ENCODE results near the gene PNKP.

The PNKP gene

DNA sequence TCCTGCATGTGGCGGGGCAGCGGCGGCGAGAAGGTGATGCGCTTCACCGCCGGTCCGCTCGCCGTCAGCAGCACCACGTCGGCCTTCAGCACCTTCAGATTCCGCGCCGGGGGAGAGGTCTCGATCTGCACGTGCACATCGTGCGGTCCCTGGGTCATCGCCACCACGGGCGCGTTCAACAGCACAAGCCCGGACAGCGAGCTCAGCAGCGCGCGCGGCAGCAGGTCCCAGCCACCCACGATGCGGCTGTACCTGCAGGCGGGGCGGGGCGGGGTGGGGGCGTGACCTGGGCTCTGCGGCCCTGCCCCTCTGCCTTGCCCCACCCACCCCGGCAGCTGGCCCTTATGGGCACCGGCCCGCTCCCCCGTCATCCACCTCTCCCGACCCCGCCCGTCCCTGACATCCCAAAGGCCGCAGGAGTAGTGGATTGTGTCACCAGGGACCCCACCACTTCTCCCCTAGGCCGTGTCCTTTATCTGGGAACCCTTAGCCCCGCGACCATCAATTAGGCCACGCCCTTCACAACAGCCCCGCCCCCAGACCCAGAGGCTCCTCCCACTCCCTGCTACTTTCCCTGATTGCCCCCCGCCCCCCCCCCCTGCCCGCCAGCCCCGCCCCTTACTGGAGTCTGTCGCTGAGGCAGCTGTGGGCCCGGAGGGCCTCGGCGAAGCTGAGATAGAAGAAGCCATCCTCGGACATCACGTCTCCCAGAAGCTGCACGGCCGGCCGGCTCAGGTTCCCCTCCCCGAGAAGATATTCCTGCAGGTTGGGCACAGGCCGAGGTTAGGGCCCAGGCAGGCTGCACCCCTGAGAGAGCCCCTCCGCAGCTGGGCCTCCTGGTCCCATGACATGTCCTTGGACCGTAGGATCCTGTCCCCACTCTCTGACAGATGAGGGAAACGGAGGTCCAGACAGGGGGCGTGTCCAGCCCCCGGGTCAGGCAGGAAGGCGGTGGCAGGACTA is 23.3 kb upstream of the PNKP start:
- no peak overlapping the region for H3K9ac ChIP-seq (ENCODE audit: low read length in 5 of 5)
- H3K36me3 ChIP-seq (ENCODE audit: control insufficient read depth in 5 of 5, insufficient read depth in 5 of 5, low read length in 5 of 5): peaks cover 0 to 21% (median 6%) of the 10 kb centered on the region in 5 donors
- peaks cover 0 to 26% (median 14%) of the 10 kb centered on the region in 5 donors for H3K4me1 ChIP-seq (ENCODE audit: control insufficient read depth in 5 of 5, insufficient read depth in 5 of 5, low read length in 5 of 5)
- peak overlapping the region in 3 of 5 donors; percentile 49 to 51 (median 49) for H3K4me3 ChIP-seq (ENCODE audit: low read depth in 1 of 5, low read length in 5 of 5)
- H3K27me3 ChIP-seq (ENCODE audit: control insufficient read depth in 5 of 5, insufficient read depth in 4 of 5, low read length in 5 of 5): peaks cover 0 to 16% (median 4%) of the 10 kb centered on the region in 5 donors
- H3K27ac ChIP-seq (ENCODE audit: low read depth, low read length): no peak overlapping the region
- no peaks in the 10 kb centered on the region for H3K9me3 ChIP-seq (ENCODE audit: control insufficient read depth in 5 of 5, low read length in 5 of 5)

DNA sequence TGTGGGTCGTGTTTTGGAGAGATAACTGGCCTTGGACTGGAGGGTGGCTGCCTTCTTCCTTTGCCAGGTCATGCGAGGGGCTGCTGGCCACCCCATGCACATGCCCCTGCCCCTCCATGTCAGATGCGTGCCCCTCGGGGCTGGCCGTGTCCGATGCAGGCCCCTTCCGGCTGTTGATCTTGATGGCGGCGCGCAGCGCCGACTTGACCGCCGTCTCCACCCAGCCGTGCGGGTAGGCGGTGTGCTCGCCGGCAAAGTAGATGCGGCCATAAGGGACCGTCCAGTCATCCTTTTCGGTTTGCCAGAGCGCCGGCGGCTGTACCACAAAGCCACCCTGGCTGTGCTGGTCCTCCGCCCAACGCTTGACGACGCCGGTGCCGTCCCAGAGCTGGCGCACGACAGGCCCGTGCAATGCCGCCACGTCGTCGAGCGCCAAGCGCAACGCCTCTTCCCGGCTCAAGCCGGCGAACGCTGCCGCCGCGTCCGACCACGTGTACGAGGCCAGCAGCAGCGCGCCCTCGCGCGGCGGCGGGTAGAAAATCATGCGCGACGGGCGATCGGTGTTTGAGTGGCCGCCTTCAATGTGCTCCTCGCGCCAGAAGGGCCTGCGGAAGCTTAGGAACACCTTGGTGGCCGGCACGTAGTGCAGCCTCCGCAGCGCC is 22.4 kb upstream of the PNKP start:
- peaks cover 0 to 13% (median 4%) of the 10 kb centered on the region in 5 donors for H3K27me3 ChIP-seq (ENCODE audit: control insufficient read depth in 5 of 5, insufficient read depth in 4 of 5, low read length in 5 of 5)
- no peak overlapping the region for H3K9ac ChIP-seq (ENCODE audit: low read length in 5 of 5)
- no peaks in the 10 kb centered on the region for H3K9me3 ChIP-seq (ENCODE audit: control insufficient read depth in 5 of 5, low read length in 5 of 5)
- H3K4me1 ChIP-seq (ENCODE audit: control insufficient read depth in 5 of 5, insufficient read depth in 5 of 5, low read length in 5 of 5): peaks cover 0 to 18% (median 13%) of the 10 kb centered on the region in 5 donors
- peaks cover 0 to 26% (median 12%) of the 10 kb centered on the region in 5 donors for H3K36me3 ChIP-seq (ENCODE audit: control insufficient read depth in 5 of 5, insufficient read depth in 5 of 5, low read length in 5 of 5)
- no peak overlapping the region for H3K27ac ChIP-seq (ENCODE audit: low read depth, low read length)
- peak overlapping the region in 3 of 5 donors; percentile 49 to 51 (median 49) for H3K4me3 ChIP-seq (ENCODE audit: low read depth in 1 of 5, low read length in 5 of 5)

DNA sequence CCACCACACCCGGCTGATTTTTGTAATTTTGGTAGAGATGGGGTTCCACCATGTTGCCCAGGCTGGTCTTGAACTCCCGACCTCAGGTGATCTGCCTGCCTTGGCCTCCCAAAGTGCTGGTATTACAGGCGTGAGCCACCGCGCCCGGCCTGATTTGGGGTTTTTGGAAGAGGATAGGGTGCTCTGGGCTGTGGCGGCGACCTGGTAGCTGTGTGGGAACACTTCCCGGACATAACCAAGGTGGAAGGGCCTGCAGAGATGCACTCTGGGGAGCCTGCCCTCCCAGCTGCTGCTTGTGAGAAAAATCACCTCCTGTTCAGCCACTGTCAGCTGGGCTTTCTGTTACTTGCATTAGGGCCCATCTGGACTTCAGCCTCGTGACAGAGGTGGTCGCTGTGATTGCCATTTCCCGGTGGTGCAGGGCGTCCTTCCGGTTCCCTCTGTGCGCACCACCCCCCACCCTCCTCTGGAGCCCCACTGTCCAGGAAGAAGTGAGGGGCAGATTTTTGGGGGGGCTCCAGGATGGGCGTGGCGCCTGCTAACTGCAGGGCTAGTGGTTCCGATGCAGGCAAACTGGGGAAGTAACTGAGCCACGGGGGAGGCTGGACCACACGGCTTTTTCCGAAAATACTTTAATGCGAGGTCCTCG is 21.8 kb upstream of the PNKP start:
- Histone ChIP-seq H3K27ac (ENCODE audit: low read depth, low read length) (no peak overlapping the region), H3K9me3 (ENCODE audit: control insufficient read depth in 5 of 5, low read length in 5 of 5) (no peaks in the 10 kb centered on the region), H3K4me1 (ENCODE audit: control insufficient read depth in 5 of 5, insufficient read depth in 5 of 5, low read length in 5 of 5) (peaks cover 0 to 18% (median 13%) of the 10 kb centered on the region in 5 donors), H3K27me3 (ENCODE audit: control insufficient read depth in 5 of 5, insufficient read depth in 4 of 5, low read length in 5 of 5) (peaks cover 0 to 13% (median 4%) of the 10 kb centered on the region in 5 donors), H3K36me3 (ENCODE audit: control insufficient read depth in 5 of 5, insufficient read depth in 5 of 5, low read length in 5 of 5) (peaks cover 0 to 32% (median 18%) of the 10 kb centered on the region in 5 donors), H3K4me3 (ENCODE audit: low read depth in 1 of 5, low read length in 5 of 5) (peak overlapping the region in 1 of 5 donors; percentile 49), H3K9ac (ENCODE audit: low read length in 5 of 5) (no peak overlapping the region)

DNA sequence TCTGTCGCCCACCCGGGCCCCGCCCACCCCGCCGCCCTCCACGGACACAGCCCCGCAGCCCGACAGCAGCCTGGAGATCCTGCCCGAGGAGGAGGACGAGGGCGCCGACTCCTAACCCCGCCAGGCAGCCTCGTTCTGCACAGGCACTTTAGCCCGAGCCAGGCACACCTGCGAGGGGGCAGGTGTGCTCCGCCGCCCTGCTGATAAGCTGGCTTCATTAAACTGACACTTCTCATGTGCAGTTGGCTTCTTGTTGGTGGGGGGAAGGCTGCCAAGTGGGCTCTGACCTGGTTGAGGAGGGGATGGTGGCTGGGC is 21.1 kb upstream of the PNKP start:
- no peak overlapping the region for H3K4me3 ChIP-seq (ENCODE audit: low read depth in 1 of 5, low read length in 5 of 5)
- H3K36me3 ChIP-seq (ENCODE audit: control insufficient read depth in 5 of 5, insufficient read depth in 5 of 5, low read length in 5 of 5): peaks cover 0 to 39% (median 25%) of the 10 kb centered on the region in 5 donors
- peaks cover 0 to 18% (median 13%) of the 10 kb centered on the region in 5 donors for H3K4me1 ChIP-seq (ENCODE audit: control insufficient read depth in 5 of 5, insufficient read depth in 5 of 5, low read length in 5 of 5)
- no peak overlapping the region for H3K9ac ChIP-seq (ENCODE audit: low read length in 5 of 5)
- no peak overlapping the region for H3K27ac ChIP-seq (ENCODE audit: low read depth, low read length)
- H3K27me3 ChIP-seq (ENCODE audit: control insufficient read depth in 5 of 5, insufficient read depth in 4 of 5, low read length in 5 of 5): peaks cover 0 to 13% (median 4%) of the 10 kb centered on the region in 5 donors
- H3K9me3 ChIP-seq (ENCODE audit: control insufficient read depth in 5 of 5, low read length in 5 of 5): no peaks in the 10 kb centered on the region

DNA sequence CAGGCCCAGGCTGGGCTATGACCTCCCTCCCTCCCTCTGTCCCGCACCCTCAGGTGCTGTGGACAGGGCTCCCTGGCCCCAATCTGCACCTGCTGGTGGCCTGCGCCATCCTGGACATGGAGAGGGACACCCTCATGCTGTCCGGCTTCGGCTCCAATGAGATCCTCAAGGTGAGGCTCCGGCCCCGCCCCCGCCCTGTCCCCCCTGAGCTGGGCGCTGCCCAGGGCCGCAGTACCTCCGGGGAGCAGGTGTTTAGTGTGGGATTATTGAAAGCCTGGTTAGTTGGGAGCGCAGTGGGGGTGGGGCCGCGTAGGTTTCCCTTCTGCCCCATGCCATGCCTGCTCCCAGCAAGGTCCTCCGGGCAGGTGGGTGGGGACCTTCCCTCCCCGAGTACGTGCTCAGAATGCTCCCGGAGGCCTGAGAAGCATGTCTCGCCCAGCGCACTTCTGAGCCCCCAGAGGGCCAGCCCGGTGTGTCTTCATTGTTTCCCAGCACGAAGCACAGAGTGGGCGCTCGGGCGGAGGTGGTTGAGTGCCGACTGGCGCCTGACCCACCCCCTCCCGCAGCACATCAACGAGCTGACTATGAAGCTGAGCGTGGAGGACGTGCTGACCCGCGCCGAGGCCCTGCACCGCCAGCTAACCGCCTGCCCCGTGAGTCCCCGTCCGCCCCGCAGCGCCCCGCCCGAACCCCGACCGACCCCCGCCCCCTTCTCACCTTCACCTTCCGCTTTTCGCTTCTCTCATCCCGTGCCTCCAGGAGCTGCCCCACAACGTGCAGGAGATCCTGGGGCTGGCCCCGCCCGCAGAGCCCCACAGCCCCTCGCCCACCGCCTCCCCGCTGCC is 20.5 kb upstream of the PNKP start:
- Histone ChIP-seq H3K36me3 (ENCODE audit: control insufficient read depth in 5 of 5, insufficient read depth in 5 of 5, low read length in 5 of 5) (peaks cover 0 to 45% (median 31%) of the 10 kb centered on the region in 5 donors), H3K27ac (ENCODE audit: low read depth, low read length) (no peak overlapping the region), H3K9ac (ENCODE audit: low read length in 5 of 5) (peak overlapping the region in 1 of 5 donors; percentile 43), H3K9me3 (ENCODE audit: control insufficient read depth in 5 of 5, low read length in 5 of 5) (no peaks in the 10 kb centered on the region), H3K27me3 (ENCODE audit: control insufficient read depth in 5 of 5, insufficient read depth in 4 of 5, low read length in 5 of 5) (peaks cover 0 to 11% (median 4%) of the 10 kb centered on the region in 5 donors), H3K4me3 (ENCODE audit: low read depth in 1 of 5, low read length in 5 of 5) (no peak overlapping the region), H3K4me1 (ENCODE audit: control insufficient read depth in 5 of 5, insufficient read depth in 5 of 5, low read length in 5 of 5) (peaks cover 0 to 18% (median 13%) of the 10 kb centered on the region in 5 donors)

DNA sequence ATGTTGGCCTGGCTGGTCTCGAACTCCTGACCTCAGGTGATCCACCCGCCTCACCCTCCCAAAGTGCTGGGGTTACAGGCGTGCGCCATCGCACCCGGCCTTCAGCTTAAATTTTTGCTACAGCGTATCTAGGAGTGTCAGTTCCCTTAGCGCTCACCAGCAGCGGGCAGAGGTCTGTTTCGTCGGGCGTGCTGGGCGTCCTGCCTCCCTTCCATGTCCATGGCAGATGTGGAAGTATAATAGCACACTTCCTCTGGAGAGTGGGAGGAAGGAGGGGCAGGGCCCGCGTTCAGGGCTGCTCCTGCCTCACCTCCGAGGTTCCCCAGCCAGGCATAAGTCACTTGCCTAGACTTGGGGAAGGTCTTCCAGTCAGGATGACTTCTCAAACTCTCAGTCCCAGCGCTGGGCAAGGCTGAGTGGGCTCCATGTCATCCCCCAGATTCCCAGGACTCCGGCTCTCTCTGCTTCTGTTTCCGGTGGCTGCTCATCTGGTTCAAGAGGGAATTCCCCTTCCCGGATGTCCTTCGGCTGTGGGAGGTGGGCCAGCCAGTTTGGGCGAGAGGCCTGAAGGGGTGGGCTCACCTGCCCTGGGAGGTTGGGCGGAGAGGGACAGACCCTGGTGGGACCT is 19.8 kb upstream of the PNKP start:
- H3K9ac ChIP-seq (ENCODE audit: low read length in 5 of 5): peak overlapping the region in 1 of 5 donors; percentile 43
- peaks cover 0 to 4% (median 0%) of the 10 kb centered on the region in 5 donors for H3K27me3 ChIP-seq (ENCODE audit: control insufficient read depth in 5 of 5, insufficient read depth in 4 of 5, low read length in 5 of 5)
- H3K27ac ChIP-seq (ENCODE audit: low read depth, low read length): no peak overlapping the region
- H3K4me3 ChIP-seq (ENCODE audit: low read depth in 1 of 5, low read length in 5 of 5): no peak overlapping the region
- H3K9me3 ChIP-seq (ENCODE audit: control insufficient read depth in 5 of 5, low read length in 5 of 5): no peaks in the 10 kb centered on the region
- H3K4me1 ChIP-seq (ENCODE audit: control insufficient read depth in 5 of 5, insufficient read depth in 5 of 5, low read length in 5 of 5): peaks cover 0 to 18% (median 13%) of the 10 kb centered on the region in 5 donors
- H3K36me3 ChIP-seq (ENCODE audit: control insufficient read depth in 5 of 5, insufficient read depth in 5 of 5, low read length in 5 of 5): peaks cover 0 to 52% (median 38%) of the 10 kb centered on the region in 5 donors

DNA sequence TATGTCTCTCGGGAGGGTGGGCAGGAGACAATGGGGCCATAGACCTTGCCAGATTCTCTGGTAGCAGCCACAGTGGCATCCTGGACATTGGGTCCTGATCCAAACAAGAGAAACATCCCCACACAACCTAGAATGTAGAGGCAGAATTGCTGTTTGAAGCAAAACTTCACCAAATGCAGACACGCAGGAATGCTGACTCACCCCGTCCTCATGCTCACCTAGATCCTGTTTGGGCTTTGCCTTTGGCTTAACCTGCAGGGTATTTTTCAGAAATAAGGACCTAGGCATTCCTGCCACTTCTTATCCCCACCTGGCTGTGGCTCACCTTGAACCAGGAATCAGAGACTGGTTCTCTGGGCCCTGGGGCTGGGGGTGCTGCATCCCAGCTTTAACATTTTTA is 17.4 kb upstream of the PNKP start:
- Histone ChIP-seq H3K27me3 (ENCODE audit: control insufficient read depth in 5 of 5, insufficient read depth in 4 of 5, low read length in 5 of 5) (no peaks in the 10 kb centered on the region), H3K9me3 (ENCODE audit: control insufficient read depth in 5 of 5, low read length in 5 of 5) (no peaks in the 10 kb centered on the region), H3K4me3 (ENCODE audit: low read depth in 1 of 5, low read length in 5 of 5) (no peak overlapping the region), H3K36me3 (ENCODE audit: control insufficient read depth in 5 of 5, insufficient read depth in 5 of 5, low read length in 5 of 5) (peaks cover 0 to 75% (median 61%) of the 10 kb centered on the region in 5 donors), H3K9ac (ENCODE audit: low read length in 5 of 5) (no peak overlapping the region), H3K27ac (ENCODE audit: low read depth, low read length) (no peak overlapping the region), H3K4me1 (ENCODE audit: control insufficient read depth in 5 of 5, insufficient read depth in 5 of 5, low read length in 5 of 5) (peaks cover 0 to 11% (median 3%) of the 10 kb centered on the region in 5 donors)

DNA sequence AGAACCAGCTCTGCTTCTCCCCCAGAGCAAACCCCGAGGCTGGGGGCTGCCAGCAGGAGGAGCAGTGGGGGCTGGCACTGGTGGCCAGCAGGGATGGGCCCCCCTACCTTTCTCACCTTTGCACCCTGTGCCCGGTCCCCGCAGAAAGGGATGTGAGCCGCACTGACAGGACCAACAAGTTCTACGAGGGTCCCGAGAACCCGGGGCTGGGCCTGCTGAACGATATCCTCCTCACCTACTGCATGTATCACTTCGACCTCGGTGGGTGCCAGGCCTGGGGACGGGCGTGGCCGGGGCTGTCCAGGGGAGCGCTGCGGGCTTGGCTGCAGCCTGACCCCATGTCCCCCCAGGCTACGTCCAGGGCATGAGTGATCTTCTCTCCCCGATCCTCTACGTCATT is 16.7 kb upstream of the PNKP start:
- Histone ChIP-seq H3K9me3 (ENCODE audit: control insufficient read depth in 5 of 5, low read length in 5 of 5) (no peaks in the 10 kb centered on the region), H3K27me3 (ENCODE audit: control insufficient read depth in 5 of 5, insufficient read depth in 4 of 5, low read length in 5 of 5) (no peaks in the 10 kb centered on the region), H3K4me3 (ENCODE audit: low read depth in 1 of 5, low read length in 5 of 5) (no peak overlapping the region), H3K4me1 (ENCODE audit: control insufficient read depth in 5 of 5, insufficient read depth in 5 of 5, low read length in 5 of 5) (peaks cover 0 to 12% (median 2%) of the 10 kb centered on the region in 5 donors), H3K9ac (ENCODE audit: low read length in 5 of 5) (no peak overlapping the region), H3K36me3 (ENCODE audit: control insufficient read depth in 5 of 5, insufficient read depth in 5 of 5, low read length in 5 of 5) (peaks cover 0 to 81% (median 67%) of the 10 kb centered on the region in 5 donors), H3K27ac (ENCODE audit: low read depth, low read length) (no peak overlapping the region)

DNA sequence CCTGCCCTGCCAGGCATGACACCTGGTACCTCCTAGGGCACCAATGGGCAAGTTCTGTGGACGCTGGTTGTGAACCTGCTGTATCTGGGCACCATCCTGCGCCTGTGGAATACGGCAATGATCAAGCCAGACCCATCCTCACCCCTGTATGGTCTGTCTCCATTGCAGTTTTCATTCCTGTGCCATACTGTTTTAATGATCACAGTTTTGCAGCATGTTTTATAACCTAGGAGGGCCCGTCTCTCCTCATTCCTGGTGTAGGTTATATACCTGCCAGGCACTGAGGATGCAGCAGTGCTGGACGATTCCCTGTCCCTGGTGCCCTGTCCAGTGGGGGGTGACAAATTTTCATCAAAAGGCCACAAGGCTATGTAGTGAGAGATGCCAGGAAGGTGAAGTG is 15.7 kb upstream of the PNKP start:
- H3K9ac ChIP-seq (ENCODE audit: low read length in 5 of 5): no peak overlapping the region
- H3K9me3 ChIP-seq (ENCODE audit: control insufficient read depth in 5 of 5, low read length in 5 of 5): no peaks in the 10 kb centered on the region
- H3K4me1 ChIP-seq (ENCODE audit: control insufficient read depth in 5 of 5, insufficient read depth in 5 of 5, low read length in 5 of 5): peaks cover 0 to 22% (median 12%) of the 10 kb centered on the region in 5 donors
- no peak overlapping the region for H3K4me3 ChIP-seq (ENCODE audit: low read depth in 1 of 5, low read length in 5 of 5)
- peaks cover 0 to 85% (median 72%) of the 10 kb centered on the region in 5 donors for H3K36me3 ChIP-seq (ENCODE audit: control insufficient read depth in 5 of 5, insufficient read depth in 5 of 5, low read length in 5 of 5)
- no peak overlapping the region for H3K27ac ChIP-seq (ENCODE audit: low read depth, low read length)
- H3K27me3 ChIP-seq (ENCODE audit: control insufficient read depth in 5 of 5, insufficient read depth in 4 of 5, low read length in 5 of 5): no peaks in the 10 kb centered on the region
